Liver (tissue), 3 donors: ENCODE data around the gene HOPX.

ENCODE experiments used
- ATF3 ChIP-seq: IDR thresholded peaks from 2 replicates; pipeline ENCODE4 v1.6.1; 2016; ENCODE audit warnings: antibody characterized with exemption
- CTCF ChIP-seq: fragments of 150-350 bp; IDR thresholded peaks from 2 replicates; pipeline ENCODE4 v1.5.1; 2017; ENCODE audit warnings: improper control_type of control experiment, low read depth, low read length; ENCODE audit not compliant: missing input control
- GABPA ChIP-seq, 2 donors: IDR thresholded peaks in 1 of 2; conservative IDR thresholded peaks in 1 of 2; 2 replicates each; pipeline ENCODE4 v1.6.1; 2016; ENCODE audit warnings: antibody characterized with exemption in 2 of 2, mild to moderate bottlenecking in 1 of 2, moderate library complexity in 1 of 2
- HNF4A ChIP-seq, 2 donors: conservative IDR thresholded peaks; 2 replicates each; pipeline ENCODE4 v1.6.1; 2016; ENCODE audit warnings: antibody characterized with exemption in 2 of 2, mild to moderate bottlenecking in 2 of 2
- HNF4G ChIP-seq: IDR thresholded peaks from 2 replicates; pipeline ENCODE4 v1.6.1; 2016; ENCODE audit warnings: antibody characterized with exemption
- JUND ChIP-seq, 2 donors: IDR thresholded peaks; 2 replicates each; pipeline ENCODE4 v1.6.1; 2016; ENCODE audit warnings: antibody characterized with exemption in 2 of 2
- MAX ChIP-seq: IDR thresholded peaks from 2 replicates; pipeline ENCODE4 v1.6.1; 2016; ENCODE audit warnings: antibody characterized with exemption
- REST ChIP-seq: IDR thresholded peaks from 2 replicates; pipeline ENCODE4 v1.6.1; 2016; ENCODE audit warnings: antibody characterized with exemption, mild to moderate bottlenecking
- SP1 ChIP-seq: IDR thresholded peaks from 2 replicates; pipeline ENCODE4 v1.6.1; 2018; ENCODE audit warnings: antibody characterized with exemption, mild to moderate bottlenecking
- TAF1 ChIP-seq: conservative IDR thresholded peaks from 2 replicates; pipeline ENCODE4 v1.6.1; 2016; ENCODE audit warnings: antibody characterized with exemption, mild to moderate bottlenecking
- YY1 ChIP-seq: IDR thresholded peaks from 2 replicates; pipeline ENCODE4 v1.6.1; 2016; ENCODE audit warnings: antibody characterized with exemption, mild to moderate bottlenecking
- ZBTB33 ChIP-seq: IDR thresholded peaks from 2 replicates; pipeline ENCODE4 v1.6.1; 2016; ENCODE audit warnings: antibody characterized with exemption
- donor health status: healthy.
- donor health status: healthy.

GRCh38 chr4:56655209-56655626, 25.9 kb downstream of the HOPX start:
- no peak for TF ChIP-seq CTCF
- no peak for TF ChIP-seq HNF4G
- no peak for TF ChIP-seq MAX
- no peak for TF ChIP-seq YY1
- TF ChIP-seq ATF3 = no peak
- TF ChIP-seq HNF4A (conservative IDR thresholded peaks at IDR 0.05) = no peak
- no peak for TF ChIP-seq TAF1
- no peak for TF ChIP-seq REST
- no peak for TF ChIP-seq SP1
- no peak for TF ChIP-seq GABPA (IDR thresholded peaks at IDR 0.05 in 1 of 2, conservative IDR thresholded peaks at IDR 0.05 in 1 of 2)
- no peak for TF ChIP-seq JUND (IDR thresholded peaks at IDR 0.05)
- TF ChIP-seq ZBTB33 = no peak
